Measurements from ENCODE around the gene CCDC124.

Gene CCDC124

GRCh38 chr19:17989425-17990094 is 56.7 kb downstream of the CCDC124 start:
- no peak for DNase-seq

DNA sequence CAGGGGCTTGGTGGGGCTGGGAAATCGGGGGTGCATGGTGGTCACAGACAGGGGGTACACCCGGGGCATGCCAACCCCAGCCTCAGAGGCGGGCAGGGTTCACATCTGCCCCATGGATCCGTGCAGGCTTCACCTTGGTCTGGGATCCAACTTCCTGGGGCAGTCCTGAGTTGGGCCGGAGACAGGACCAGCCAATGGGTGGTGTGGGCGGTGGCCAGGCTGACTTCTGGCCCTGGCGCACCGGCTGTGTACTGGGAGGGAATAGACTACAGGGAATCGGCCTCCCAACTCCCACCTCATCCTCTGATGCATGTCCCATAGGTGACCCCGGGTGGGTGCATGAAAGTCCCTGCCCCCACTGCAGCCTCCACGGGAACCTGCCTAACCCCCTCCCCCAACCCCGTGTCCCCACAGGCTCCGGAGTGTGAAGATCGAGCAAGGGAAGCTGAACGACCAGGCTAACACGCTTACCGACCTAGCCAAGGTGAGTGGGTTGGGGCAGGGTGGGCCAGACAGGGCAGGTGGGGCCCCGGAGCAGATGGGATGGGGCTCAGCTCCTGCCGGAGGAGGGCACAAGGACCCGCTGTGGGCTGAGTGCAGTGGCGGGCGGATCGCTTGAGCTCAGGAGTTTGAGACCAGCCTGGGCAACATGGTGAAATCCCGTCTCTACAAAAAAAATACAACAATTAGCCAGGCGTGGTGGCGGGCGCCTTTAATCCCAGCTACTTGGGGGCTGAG is 60.4 kb downstream of the CCDC124 start:
- no peak for DNase-seq

Measured in NCI-H526 (cell line).